ENCODE measurements around the gene SLC16A8.
A peak's percentile ranks its signal among the peaks of the same experiment; 100 is the strongest.

The SLC16A8 gene

GRCh38 chr22:38034278-38034882 lies 49.6 kb downstream of the SLC16A8 start:
- peak; percentile 90 for DNase-seq (ENCODE audit: low read depth)
- TF ChIP-seq, protein P1, sequence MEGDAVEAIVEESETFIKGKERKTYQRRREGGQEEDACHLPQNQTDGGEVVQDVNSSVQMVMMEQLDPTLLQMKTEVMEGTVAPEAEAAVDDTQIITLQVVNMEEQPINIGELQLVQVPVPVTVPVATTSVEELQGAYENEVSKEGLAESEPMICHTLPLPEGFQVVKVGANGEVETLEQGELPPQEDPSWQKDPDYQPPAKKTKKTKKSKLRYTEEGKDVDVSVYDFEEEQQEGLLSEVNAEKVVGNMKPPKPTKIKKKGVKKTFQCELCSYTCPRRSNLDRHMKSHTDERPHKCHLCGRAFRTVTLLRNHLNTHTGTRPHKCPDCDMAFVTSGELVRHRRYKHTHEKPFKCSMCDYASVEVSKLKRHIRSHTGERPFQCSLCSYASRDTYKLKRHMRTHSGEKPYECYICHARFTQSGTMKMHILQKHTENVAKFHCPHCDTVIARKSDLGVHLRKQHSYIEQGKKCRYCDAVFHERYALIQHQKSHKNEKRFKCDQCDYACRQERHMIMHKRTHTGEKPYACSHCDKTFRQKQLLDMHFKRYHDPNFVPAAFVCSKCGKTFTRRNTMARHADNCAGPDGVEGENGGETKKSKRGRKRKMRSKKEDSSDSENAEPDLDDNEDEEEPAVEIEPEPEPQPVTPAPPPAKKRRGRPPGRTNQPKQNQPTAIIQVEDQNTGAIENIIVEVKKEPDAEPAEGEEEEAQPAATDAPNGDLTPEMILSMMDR (IDR thresholded peaks at IDR 0.05; ENCODE audit: insufficient read depth, low read depth, low read length, missing control alignments), result no peak
- H3K4me3 ChIP-seq (ENCODE audit: low read length), result no peak overlapping the region

GRCh38 chr22:38033522-38034277 lies 50.3 kb downstream of the SLC16A8 start:
- TF ChIP-seq, protein P1 (IDR thresholded peaks at IDR 0.05; ENCODE audit: insufficient read depth, low read depth, low read length, missing control alignments), result no peak
- H3K4me3 ChIP-seq (ENCODE audit: low read length), result no peak overlapping the region
- DNase-seq (ENCODE audit: low read depth), result no peak

GRCh38 chr22:38032681-38033521 lies 51.1 kb downstream of the SLC16A8 start:
- TF ChIP-seq, protein P1 (IDR thresholded peaks at IDR 0.05; ENCODE audit: insufficient read depth, low read depth, low read length, missing control alignments), result no peak
- peak; percentile 53 for DNase-seq (ENCODE audit: low read depth)
- H3K4me3 ChIP-seq (ENCODE audit: low read length), result no peak overlapping the region

GRCh38 chr22:38031491-38031890 lies 52.5 kb downstream of the SLC16A8 start:
- TF ChIP-seq, protein P1 (IDR thresholded peaks at IDR 0.05; ENCODE audit: insufficient read depth, low read depth, low read length, missing control alignments), result no peak
- H3K4me3 ChIP-seq (ENCODE audit: low read length), result no peak overlapping the region
- no peak for DNase-seq (ENCODE audit: low read depth)

DNA sequence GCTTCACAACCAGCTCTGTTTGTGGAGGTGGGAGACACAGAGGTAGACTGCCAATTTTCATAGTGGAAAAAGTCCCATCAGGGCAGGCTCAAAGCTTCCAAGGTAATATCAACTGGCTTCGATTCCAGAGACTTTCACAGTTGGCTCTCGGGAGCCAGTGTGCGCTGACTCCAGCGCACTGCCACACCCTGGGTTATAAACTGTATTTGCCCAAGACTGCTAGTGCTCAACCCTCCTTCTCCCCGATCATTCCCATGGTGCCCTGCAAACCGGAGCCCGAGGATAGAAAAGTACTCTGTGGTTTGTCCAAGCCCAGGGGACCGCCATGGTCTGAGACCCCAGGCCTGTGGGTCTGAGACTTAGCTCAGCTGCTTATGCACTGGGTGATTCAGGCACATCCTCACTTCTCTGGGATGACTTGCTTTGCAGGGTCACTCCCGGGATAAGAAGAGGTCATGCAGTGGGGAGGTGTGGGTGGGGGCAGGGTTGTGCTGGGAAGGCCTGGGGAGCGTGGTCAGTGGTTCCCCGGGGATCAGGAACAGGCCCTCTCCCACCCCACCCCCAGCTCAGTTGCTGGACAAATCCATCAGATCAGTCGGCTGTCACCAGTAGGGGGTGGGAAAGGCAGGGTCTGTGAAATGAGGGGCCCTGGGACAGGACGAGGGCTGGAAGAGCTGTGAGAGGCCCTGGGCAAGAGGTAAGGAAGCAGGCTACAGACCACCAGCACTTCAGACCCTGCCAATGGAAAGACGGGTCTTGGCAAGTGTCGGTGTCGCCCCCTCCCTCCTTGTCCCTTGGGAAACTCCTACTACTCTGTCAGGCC lies 53.5 kb downstream of the SLC16A8 start:
- no peak for DNase-seq (ENCODE audit: low read depth)
- TF ChIP-seq, protein P1 (IDR thresholded peaks at IDR 0.05; ENCODE audit: insufficient read depth, low read depth, low read length, missing control alignments), result no peak
- H3K4me3 ChIP-seq (ENCODE audit: low read length), result no peak overlapping the region

- H3K4me3 ChIP-seq (ENCODE audit: low read length), result no peak overlapping the region
- DNase-seq (ENCODE audit: low read depth), result no peak
- TF ChIP-seq, protein P1 (IDR thresholded peaks at IDR 0.05; ENCODE audit: insufficient read depth, low read depth, low read length, missing control alignments), result no peak
Measured at GRCh38 chr22:38029901-38030300, 54.1 kb downstream of the SLC16A8 start.

All from epithelial cell of esophagus (primary cell).